Esophagus muscularis mucosa (tissue), 4 donors: ENCODE results near the gene OGDH.

ENCODE experiments used
- CTCF ChIP-seq, 3 experiments: fragments of 200-600 bp in 2 of 3; fragments of 450-650 bp in 1 of 3; sonication (generic) in 2 of 3; IDR thresholded peaks; one replicate each; pipeline ENCODE4 v1.5.1; 2017 to 2019; ENCODE audit warnings: antibody characterized with exemption in 3 of 3, mild to moderate bottlenecking in 2 of 3, moderate library complexity in 1 of 3
- EP300 ChIP-seq: sonication (generic); formaldehyde crosslinking; IDR thresholded peaks from one replicate; pipeline ENCODE4 v1.6.1; 2017; ENCODE audit warnings: antibody characterized with exemption
- POLR2A ChIP-seq: fragments of 450-650 bp; IDR thresholded peaks from one replicate; pipeline ENCODE4 v1.6.1; 2017; ENCODE audit warnings: antibody characterized with exemption, moderate library complexity, mild to moderate bottlenecking, low read depth
- POLR2AphosphoS5 ChIP-seq, 2 donors: sonication (generic); formaldehyde crosslinking; IDR thresholded peaks; one replicate each; pipeline ENCODE4 v1.6.1; 2017; ENCODE audit warnings: antibody characterized with exemption in 2 of 2

- TF ChIP-seq EP300 (no peak), POLR2A (no peak), CTCF (IDR thresholded peaks at IDR 0.05) (no peak), POLR2AphosphoS5 (IDR thresholded peaks at IDR 0.05) (no peak)
These were observed 60.8 kb downstream of the OGDH start for GRCh38 chr7:44667190-44667589.
